ENCODE measurements around the gene SPIB. TPM values are rescaled to one million over a fixed set of nuclear protein-coding genes. Genes with fewer than 3 reads are reported as not detected.

The SPIB gene
- total RNA-seq, 1 experiment from 2014 or later = 1.3 TPM

DNA sequence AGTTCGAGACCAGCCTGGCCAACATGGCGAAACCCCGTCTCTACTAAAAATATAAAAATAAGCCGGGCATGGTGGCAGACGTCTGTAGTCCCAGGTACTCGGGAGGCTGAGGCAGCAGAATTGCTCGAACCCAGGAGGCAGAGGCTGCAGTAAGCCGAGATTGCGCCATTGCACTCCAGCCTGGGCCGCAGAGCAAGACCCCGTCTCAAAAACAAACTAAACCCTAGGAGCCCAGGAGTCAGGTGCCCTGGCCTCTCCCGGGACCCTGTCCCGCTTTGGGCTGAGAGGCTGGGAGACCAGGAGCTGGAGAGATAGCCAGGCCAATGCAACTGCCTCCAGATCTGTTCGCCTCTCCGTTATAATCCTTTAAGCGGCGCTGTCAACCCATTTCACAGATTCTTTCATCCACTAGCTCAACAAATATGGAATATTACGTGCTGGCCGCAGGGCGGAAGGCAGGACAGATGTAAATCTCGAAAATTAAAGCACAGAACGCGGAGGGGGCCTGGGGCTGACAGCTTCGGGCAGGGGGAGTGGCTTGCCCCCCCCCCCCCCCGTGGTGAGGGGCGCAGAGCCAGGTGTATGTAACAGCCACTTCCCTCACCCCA lies 8.7 kb downstream of the SPIB start:
- TF ChIP-seq, protein P1, sequence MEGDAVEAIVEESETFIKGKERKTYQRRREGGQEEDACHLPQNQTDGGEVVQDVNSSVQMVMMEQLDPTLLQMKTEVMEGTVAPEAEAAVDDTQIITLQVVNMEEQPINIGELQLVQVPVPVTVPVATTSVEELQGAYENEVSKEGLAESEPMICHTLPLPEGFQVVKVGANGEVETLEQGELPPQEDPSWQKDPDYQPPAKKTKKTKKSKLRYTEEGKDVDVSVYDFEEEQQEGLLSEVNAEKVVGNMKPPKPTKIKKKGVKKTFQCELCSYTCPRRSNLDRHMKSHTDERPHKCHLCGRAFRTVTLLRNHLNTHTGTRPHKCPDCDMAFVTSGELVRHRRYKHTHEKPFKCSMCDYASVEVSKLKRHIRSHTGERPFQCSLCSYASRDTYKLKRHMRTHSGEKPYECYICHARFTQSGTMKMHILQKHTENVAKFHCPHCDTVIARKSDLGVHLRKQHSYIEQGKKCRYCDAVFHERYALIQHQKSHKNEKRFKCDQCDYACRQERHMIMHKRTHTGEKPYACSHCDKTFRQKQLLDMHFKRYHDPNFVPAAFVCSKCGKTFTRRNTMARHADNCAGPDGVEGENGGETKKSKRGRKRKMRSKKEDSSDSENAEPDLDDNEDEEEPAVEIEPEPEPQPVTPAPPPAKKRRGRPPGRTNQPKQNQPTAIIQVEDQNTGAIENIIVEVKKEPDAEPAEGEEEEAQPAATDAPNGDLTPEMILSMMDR (IDR thresholded peaks at IDR 0.05; ENCODE audit: unreplicated experiment) = no peak
- H3K9me3 Mint-ChIP-seq (ENCODE audit: low read depth, unreplicated experiment) = no peaks in the 10 kb centered on the region
- DNase-seq = no peak
- intact Hi-C loops (cut with micrococcal nuclease; ENCODE audit: unreplicated experiment) = no loop called here
- CTCF ChIA-PET = interaction anchor here (0.7 kb wide), 2 partner anchors 10 to 126 kb away, joined by 4 to 5 read pairs; no protein-coding TSS in a partner anchor
- H3K27ac Mint-ChIP-seq (ENCODE audit: unreplicated experiment) = no peak overlapping the region
- H3K27me3 Mint-ChIP-seq (ENCODE audit: unreplicated experiment) = peaks cover 34% of the 10 kb centered on the region
- peaks cover 17% of the 10 kb centered on the region for H3K36me3 Mint-ChIP-seq (ENCODE audit: insufficient read depth, unreplicated experiment)
- no peak overlapping the region for H3K4me3 Mint-ChIP-seq (ENCODE audit: low read depth, unreplicated experiment)
- BruUV-seq (replicated peaks) = no TSS peak
- no peaks in the 10 kb centered on the region for H3K4me1 Mint-ChIP-seq (ENCODE audit: low read depth, unreplicated experiment)

GRCh38 chr19:50427997-50428425 lies 9.3 kb downstream of the SPIB start:
- Mint-ChIP-seq H3K4me1 (ENCODE audit: low read depth, unreplicated experiment) (no peaks in the 10 kb centered on the region), H3K27ac (ENCODE audit: unreplicated experiment) (no peak overlapping the region), H3K27me3 (ENCODE audit: unreplicated experiment) (peaks cover 40% of the 10 kb centered on the region), H3K4me3 (ENCODE audit: low read depth, unreplicated experiment) (no peak overlapping the region), H3K9me3 (ENCODE audit: low read depth, unreplicated experiment) (no peaks in the 10 kb centered on the region), H3K36me3 (ENCODE audit: insufficient read depth, unreplicated experiment) (peaks cover 23% of the 10 kb centered on the region)
- BruUV-seq (replicated peaks) = no TSS peak
- TF ChIP-seq, protein P1 (IDR thresholded peaks at IDR 0.05; ENCODE audit: unreplicated experiment) = no peak
- DNase-seq = no peak
- CTCF ChIA-PET = no interaction called here
- intact Hi-C loops (cut with micrococcal nuclease; ENCODE audit: unreplicated experiment) = no loop called here

GRCh38 chr19:50428772-50429463 lies 10.2 kb downstream of the SPIB start:
- CTCF ChIA-PET = no interaction called here

GRCh38 chr19:50430888-50431342 lies 12.2 kb downstream of the SPIB start:
- no TSS peak for BruUV-seq (replicated peaks)
- Mint-ChIP-seq H3K27me3 (ENCODE audit: unreplicated experiment) (peaks cover 66% of the 10 kb centered on the region), H3K9me3 (ENCODE audit: low read depth, unreplicated experiment) (no peaks in the 10 kb centered on the region), H3K4me3 (ENCODE audit: low read depth, unreplicated experiment) (peak overlapping the region; percentile 75), H3K27ac (ENCODE audit: unreplicated experiment) (peak overlapping the region; percentile 11), H3K4me1 (ENCODE audit: low read depth, unreplicated experiment) (no peaks in the 10 kb centered on the region), H3K36me3 (ENCODE audit: insufficient read depth, unreplicated experiment) (peaks cover 27% of the 10 kb centered on the region)
- CTCF ChIA-PET = no interaction called here
- DNase-seq = no peak
- TF ChIP-seq, protein P1 (IDR thresholded peaks at IDR 0.05; ENCODE audit: unreplicated experiment) = no peak
- intact Hi-C loops (cut with micrococcal nuclease; ENCODE audit: unreplicated experiment) = no loop called here

More at GRCh38 chr19:50428772-50429463, 10.2 kb downstream of the SPIB start:
- H3K4me3 Mint-ChIP-seq (ENCODE audit: low read depth, unreplicated experiment) = no peak overlapping the region
- peaks cover 49% of the 10 kb centered on the region for H3K27me3 Mint-ChIP-seq (ENCODE audit: unreplicated experiment)
- no peak for DNase-seq
- intact Hi-C loops (cut with micrococcal nuclease; ENCODE audit: unreplicated experiment) = no loop called here
- peaks cover 27% of the 10 kb centered on the region for H3K36me3 Mint-ChIP-seq (ENCODE audit: insufficient read depth, unreplicated experiment)
- TF ChIP-seq, protein P1 (IDR thresholded peaks at IDR 0.05; ENCODE audit: unreplicated experiment) = no peak
- H3K27ac Mint-ChIP-seq (ENCODE audit: unreplicated experiment) = no peak overlapping the region
- H3K9me3 Mint-ChIP-seq (ENCODE audit: low read depth, unreplicated experiment) = no peaks in the 10 kb centered on the region
- H3K4me1 Mint-ChIP-seq (ENCODE audit: low read depth, unreplicated experiment) = no peaks in the 10 kb centered on the region
- BruUV-seq (replicated peaks) = no TSS peak

Data from Calu3 (cell line).